ENCODE data around the gene CKS2.
"Not testable (repeated sequence)": the region's sequence is repeated elsewhere in the genome, so short reads cannot be mapped to it uniquely, and the experiment has no call there.

DNA sequence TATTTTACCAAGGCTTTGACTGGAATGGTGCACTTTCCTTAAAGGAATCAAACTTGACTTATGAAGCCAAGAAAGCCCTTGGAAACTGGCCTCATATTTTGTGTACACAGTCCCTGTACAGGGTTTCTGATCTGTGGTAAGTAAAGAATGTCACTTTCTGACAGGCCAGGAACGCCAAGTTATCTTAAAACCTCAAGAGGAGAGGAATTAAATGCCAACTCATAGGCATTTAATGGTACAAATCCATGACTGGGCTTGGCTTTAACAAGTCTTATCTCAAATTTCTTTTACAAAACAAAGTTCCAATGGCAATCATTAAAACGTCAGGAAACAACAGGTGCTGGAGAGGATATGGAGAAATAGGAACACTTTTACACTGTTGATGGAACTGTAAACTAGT is 9.0 kb upstream of the CKS2 start:
- TF ChIP-seq, protein P1, sequence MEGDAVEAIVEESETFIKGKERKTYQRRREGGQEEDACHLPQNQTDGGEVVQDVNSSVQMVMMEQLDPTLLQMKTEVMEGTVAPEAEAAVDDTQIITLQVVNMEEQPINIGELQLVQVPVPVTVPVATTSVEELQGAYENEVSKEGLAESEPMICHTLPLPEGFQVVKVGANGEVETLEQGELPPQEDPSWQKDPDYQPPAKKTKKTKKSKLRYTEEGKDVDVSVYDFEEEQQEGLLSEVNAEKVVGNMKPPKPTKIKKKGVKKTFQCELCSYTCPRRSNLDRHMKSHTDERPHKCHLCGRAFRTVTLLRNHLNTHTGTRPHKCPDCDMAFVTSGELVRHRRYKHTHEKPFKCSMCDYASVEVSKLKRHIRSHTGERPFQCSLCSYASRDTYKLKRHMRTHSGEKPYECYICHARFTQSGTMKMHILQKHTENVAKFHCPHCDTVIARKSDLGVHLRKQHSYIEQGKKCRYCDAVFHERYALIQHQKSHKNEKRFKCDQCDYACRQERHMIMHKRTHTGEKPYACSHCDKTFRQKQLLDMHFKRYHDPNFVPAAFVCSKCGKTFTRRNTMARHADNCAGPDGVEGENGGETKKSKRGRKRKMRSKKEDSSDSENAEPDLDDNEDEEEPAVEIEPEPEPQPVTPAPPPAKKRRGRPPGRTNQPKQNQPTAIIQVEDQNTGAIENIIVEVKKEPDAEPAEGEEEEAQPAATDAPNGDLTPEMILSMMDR (IDR thresholded peaks at IDR 0.05; ENCODE audit: insufficient read depth, low read length, poor library complexity, severe bottlenecking): not testable (repeated sequence)
- not testable (repeated sequence) for TF ChIP-seq EZH2phosphoT487 (conservative IDR thresholded peaks at IDR 0.05; ENCODE audit: low read length)

Measured in SU-DHL-6 (cell line).